Stimulated activated CD8-positive, alpha-beta memory T cell treated with anti-CD3 and anti-CD28 coated beads, Interleukin-7, amount 100 ng/mL, for 24 hours (primary cell): ENCODE results near the gene ZFHX3.

Experiments
- DNase-seq: peaks from one replicate; pipeline ENCODE4 v3.0.0-alpha.2; 2020; ENCODE audit warnings: low read depth

ZFHX3 gene

GRCh38 chr16:72847187-72848027, 200.5 kb downstream of the ZFHX3 start:
- DNase-seq, result no peak

- DNase-seq, result no peak
These were observed 201.3 kb downstream of the ZFHX3 start for GRCh38 chr16:72846594-72846993.

GRCh38 chr16:72845322-72846020, 202.5 kb downstream of the ZFHX3 start:
- no peak for DNase-seq

GRCh38 chr16:72844225-72844920, 203.6 kb downstream of the ZFHX3 start:
- DNase-seq, result no peak

- DNase-seq, result no peak
These were observed 206.4 kb downstream of the ZFHX3 start for GRCh38 chr16:72841506-72841905.

GRCh38 chr16:72840631-72841381, 207.1 kb downstream of the ZFHX3 start:
- DNase-seq, result no peak

- DNase-seq, result no peak
These were observed 209.0 kb downstream of the ZFHX3 start for GRCh38 chr16:72838951-72839350.

GRCh38 chr16:72838586-72838910, 209.4 kb downstream of the ZFHX3 start:
- no peak for DNase-seq

GRCh38 chr16:72837846-72838585, 209.9 kb downstream of the ZFHX3 start:
- no peak for DNase-seq

GRCh38 chr16:72836985-72837384, 210.9 kb downstream of the ZFHX3 start:
- DNase-seq, result no peak

- DNase-seq, result no peak
These were observed 211.7 kb downstream of the ZFHX3 start for GRCh38 chr16:72836181-72836580.

GRCh38 chr16:72835086-72835485, 212.8 kb downstream of the ZFHX3 start:
- DNase-seq, result no peak

GRCh38 chr16:72834499-72834898, 213.4 kb downstream of the ZFHX3 start:
- no peak for DNase-seq

- DNase-seq, result no peak
These were observed 214.0 kb downstream of the ZFHX3 start for GRCh38 chr16:72833969-72834368.

GRCh38 chr16:72833482-72833881, 214.4 kb downstream of the ZFHX3 start:
- DNase-seq, result no peak

- peak; percentile 56 for DNase-seq
These were observed 215.2 kb downstream of the ZFHX3 start for GRCh38 chr16:72832621-72833248.

GRCh38 chr16:72829846-72830775, 217.8 kb downstream of the ZFHX3 start:
- DNase-seq, result no peak

- DNase-seq, result no peak
These were observed 220.1 kb downstream of the ZFHX3 start for GRCh38 chr16:72827866-72828265.

- DNase-seq, result no peak
These were observed 221.9 kb downstream of the ZFHX3 start for GRCh38 chr16:72825912-72826621.
